ENCODE results near the gene CACNA1H.
"Not testable (repeated sequence)": the region's sequence is repeated elsewhere in the genome, so short reads cannot be mapped to it uniquely, and the experiment has no call there.

CACNA1H gene

DNA sequence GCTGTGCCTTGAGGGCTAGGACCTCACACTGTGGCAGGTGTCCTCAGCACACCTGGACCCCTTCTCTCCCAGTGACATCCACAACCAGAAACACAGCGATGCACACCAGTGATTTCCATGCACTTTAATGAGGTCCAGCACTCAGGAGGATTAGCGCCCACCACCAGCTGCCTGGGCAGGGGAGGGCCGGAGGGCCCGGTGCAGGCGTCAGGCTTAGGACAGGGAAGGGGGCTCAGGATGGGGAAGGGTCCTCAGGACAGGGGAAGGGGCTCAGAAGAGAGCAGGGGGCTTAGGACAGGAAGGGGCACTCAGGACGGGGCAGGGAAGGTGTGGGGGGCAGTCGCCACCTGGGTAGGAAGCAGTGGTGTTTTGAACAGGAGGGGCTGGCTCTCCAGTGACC lies 75.3 kb downstream of the CACNA1H start:
- not testable (repeated sequence) for DNase-seq (ENCODE audit: low spot score)

DNA sequence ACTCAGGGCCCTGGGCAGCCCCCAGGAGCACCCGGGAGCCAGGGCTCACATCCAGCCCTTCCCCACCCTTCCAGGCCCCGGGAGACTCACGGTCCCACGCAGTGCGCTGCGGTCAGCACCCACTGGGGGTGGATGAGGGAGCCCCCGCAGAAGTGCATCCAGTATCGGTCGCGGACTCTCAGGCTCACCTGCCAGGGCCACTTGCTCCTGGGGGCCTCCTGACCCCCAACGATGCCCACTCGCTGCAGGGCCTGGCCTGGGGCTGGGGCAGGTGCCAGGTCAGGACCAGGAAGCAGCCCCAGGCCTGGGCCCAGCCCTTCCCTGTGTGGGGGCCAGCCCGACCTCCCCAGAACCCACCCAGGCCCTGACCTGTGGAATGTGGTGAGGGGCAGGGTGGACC lies 76.6 kb downstream of the CACNA1H start:
- DNase-seq (ENCODE audit: low spot score) = not testable (repeated sequence)

DNA sequence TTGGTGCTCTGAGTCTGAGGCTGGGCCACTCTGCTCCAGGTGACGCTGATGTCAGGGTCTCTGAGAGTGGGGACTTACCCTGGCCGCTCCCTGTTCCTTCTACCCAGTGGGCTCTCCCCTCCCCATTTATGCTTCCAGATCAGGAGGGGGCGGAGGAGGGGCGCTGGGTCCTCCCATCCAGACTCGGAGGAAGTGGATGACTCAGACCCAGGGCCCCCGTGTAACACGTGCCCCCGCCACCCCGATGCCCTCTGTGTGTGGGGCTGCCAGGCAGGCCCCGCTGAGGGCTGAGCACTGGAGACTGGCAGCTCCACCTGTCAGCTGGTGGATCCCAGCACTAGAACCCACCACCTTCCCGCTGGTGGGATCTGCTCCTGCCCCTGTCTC lies 77.2 kb downstream of the CACNA1H start, which contains the start of gene TPSB2:
TSS of gene TPSB2 (minus strand) at position 101 of the 387 bp plus-strand sequence. CDS start 233 bp downstream, outside the sequence.
- DNase-seq (ENCODE audit: low spot score) = not testable (repeated sequence)

DNA sequence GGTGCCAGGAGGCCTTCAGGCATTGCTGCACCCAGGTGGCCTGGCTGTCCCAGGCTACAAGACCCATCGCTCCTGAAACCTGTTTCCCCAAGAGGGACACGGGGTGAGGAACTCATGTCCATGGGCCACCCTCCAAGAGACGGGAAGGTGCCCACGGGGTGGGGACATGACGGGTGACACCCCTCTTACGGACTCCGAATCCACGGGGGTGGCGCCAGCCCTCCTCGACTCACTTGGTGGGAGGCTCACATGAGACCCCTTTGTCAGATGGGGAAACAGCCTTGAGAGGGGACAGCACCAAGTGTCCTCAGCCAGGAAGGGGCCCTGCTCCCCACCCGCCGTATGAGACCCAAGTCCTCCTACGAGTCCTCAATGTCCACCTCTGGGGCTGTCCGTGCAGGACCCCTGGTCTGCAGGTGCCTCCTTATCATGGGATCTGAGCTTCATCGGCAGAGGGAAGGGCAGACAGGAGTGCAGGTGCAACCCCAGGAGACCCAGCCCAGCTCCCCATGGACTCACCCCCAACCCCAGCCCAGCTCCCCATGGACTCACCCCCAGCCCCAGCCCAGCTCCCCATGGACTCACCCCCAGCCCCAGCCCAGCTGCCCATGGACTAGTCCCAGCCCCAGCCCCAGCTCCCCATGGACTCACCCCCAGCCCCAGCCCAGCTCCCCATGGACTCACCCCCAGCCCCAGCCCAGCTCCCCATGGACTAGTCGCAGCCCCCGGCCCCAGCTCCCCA lies 77.7 kb downstream of the CACNA1H start:
- not testable (repeated sequence) for DNase-seq (ENCODE audit: low spot score)

DNA sequence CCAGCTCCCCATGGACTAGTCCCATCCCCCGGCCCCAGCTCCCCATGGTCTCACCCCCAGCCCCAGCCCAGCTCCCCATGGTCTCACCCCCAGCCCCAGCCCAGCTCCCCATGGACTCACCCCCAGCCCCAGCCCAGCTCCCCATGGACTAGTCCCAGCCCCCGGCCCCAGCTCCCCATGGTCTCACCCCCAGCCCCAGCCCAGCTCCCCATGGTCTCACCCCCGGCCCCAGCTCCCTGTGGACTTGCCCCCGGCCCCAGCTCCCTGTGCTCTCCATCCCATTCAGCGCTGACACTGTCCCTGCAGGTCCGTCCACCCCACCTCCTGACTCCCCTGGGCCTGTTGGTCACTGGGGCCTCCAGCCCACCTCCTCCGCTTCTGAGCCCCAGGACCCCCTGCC lies 78.4 kb downstream of the CACNA1H start:
- DNase-seq (ENCODE audit: low spot score) = not testable (repeated sequence)

DNA sequence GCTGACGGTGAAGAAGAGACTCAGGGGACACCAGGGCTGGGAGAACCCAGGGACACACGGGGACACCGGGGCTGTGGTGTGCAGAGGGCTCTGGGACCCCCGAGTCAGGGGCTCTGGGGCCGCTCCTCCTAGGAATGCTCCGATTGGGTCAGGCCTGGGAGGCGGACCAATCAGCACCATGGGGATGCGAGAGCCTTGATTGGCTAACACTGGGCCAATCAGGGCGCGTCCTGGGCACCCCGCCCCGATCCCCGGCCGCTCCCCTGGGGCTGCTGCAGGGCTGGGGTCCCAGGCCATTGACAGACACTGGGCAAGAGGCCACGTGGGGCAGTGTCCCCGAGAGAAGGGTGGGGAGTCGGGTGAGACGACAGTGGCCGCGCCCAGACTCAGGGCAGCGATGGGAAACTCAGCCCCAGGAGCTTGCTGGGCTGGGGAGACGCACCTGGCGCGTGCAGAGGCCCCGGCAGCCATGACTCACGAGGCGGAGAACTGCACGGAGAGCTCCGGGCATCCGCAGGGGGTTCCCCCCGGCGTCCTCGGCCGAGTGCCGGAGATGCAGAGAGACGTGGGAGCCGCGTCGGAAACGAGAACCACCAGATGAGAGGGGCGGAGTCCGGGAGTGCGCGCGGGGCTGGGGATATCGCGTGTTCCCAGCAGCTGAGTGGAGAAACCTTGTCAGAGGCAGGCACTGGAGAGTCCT lies 79.3 kb downstream of the CACNA1H start:
- DNase-seq (ENCODE audit: low spot score) = not testable (repeated sequence)

DNA sequence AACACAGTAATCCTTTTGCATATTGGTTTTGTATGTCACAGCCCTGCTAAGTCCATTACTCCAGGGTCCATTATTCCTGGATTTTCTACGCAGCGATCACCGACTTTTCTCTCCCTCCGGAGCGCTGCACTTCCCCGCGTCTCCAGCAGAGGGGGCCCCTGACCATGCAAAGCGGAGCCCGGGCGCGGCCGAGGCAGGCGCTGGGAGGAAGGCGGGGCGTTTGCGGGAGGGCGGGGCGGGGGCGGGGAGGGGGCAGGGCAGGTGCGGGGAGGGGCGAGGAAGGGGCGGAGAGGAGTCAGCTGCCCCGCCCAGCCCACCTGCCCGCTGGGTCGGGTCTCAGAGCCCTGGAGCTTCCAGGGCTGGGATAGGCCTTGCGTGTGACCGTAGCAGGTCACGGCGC lies 83.8 kb downstream of the CACNA1H start:
- DNase-seq (ENCODE audit: low spot score) = not testable (repeated sequence)

DNA sequence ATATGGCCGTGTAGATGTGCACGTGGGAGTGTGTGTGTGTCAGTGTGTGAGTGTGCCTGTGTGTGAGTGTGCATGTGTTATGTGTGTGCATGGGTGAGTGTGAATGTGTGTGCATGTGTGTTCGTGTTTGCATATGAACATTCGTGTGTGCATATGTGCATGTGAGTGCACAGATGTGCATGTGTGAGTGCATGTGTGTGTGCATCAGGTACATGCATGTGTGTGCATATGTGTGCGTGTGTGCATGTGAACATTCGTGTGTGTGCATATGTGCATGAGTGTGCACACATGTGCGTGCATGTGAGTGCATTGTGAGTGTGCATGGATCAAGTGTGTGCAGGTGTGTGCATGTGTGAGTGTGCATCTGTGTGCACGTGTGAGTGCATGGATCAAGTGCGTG lies 85.1 kb downstream of the CACNA1H start:
- DNase-seq (ENCODE audit: low spot score) = no peak

DNA sequence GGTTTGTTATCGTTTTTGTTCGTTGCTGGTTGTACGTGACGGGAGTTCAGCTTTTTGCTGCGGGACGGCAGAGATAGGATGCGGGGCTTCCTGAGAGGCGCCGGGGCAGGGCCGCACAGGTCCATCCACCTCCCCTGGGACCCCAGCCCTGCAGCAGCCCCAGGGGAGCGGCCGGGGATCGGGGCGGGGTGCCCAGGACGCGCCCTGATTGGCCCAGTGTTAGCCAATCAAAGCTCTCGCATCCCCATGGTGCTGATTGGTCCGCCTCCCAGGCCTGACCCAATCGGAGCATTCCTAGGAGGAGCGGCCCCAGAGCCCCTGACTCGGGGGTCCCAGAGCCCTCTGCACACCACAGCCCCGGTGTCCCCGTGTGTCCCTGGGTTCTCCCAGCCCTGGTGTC lies 86.0 kb downstream of the CACNA1H start:
- DNase-seq (ENCODE audit: low spot score) = not testable (repeated sequence)

DNA sequence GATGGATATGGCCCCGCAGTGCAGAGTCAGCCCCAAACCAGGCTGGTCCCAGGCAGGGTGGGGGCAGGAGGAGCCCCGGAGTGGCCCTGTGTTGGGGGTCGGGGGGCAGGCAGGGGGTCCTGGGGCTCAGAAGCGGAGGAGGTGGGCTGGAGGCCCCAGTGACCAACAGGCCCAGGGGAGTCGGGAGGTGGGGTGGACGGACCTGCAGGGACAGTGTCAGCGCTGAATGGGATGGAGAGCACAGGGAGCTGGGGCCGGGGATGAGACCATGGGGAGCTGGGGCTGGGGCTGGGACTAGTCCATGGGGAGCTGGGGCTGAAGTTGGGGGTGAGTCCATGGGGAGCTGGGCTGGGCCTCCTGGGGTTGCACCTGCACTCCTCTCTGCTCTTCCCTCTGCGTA lies 86.7 kb downstream of the CACNA1H start:
- DNase-seq (ENCODE audit: low spot score) = not testable (repeated sequence)

DNA sequence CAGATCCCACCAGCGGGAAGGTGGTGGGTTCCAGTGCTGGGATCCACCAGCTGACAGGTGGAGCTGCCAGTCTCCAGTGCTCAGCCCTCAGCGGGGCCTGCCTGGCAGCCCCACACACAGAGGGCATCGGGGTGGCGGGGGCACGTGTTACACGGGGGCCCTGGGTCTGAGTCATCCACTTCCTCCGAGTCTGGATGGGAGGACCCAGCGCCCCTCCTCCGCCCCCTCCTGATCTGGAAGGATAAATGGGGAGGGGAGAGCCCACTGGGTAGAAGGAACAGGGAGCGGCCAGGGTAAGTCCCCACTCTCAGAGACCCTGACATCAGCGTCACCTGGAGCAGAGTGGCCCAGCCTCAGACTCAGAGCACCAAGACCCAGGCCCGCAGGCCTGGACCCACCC lies 87.5 kb downstream of the CACNA1H start, which contains the start of gene TPSAB1:
TSS of gene TPSAB1 (plus strand) at position 270 of the 400 bp plus-strand sequence. CDS start 234 bp downstream, outside the sequence.
- DNase-seq (ENCODE audit: low spot score) = not testable (repeated sequence)

DNA sequence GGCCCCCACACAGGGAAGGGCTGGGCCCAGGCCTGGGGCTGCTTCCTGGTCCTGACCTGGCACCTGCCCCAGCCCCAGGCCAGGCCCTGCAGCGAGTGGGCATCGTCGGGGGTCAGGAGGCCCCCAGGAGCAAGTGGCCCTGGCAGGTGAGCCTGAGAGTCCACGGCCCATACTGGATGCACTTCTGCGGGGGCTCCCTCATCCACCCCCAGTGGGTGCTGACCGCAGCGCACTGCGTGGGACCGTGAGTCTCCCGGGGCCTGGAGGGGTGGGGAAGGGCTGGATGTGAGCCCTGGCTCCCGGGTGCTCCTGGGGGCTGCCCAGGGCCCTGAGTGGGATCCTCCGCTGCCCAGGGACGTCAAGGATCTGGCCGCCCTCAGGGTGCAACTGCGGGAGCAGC lies 88.2 kb downstream of the CACNA1H start:
- not testable (repeated sequence) for DNase-seq (ENCODE audit: low spot score)

DNA sequence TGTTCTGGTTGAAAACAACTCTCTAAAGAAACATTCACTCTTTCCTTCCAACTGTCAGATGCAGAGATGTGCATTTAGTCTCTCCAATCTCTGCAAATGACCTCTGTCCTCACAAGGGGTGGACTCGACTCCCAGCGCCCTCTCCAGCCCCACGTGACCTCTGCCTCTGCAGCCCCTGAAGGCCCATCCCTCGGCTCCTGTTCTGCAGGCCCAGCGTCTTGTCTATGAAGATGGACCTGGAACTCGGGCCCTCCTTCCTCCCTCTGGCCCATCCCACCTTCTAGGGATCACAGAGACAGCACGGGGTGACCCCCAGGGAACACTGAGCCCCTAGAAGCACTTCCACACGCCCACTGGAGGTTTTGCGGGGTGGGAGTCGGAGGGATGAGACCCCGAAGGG lies 90.5 kb downstream of the CACNA1H start:
- DNase-seq (ENCODE audit: low spot score) = not testable (repeated sequence)

DNA sequence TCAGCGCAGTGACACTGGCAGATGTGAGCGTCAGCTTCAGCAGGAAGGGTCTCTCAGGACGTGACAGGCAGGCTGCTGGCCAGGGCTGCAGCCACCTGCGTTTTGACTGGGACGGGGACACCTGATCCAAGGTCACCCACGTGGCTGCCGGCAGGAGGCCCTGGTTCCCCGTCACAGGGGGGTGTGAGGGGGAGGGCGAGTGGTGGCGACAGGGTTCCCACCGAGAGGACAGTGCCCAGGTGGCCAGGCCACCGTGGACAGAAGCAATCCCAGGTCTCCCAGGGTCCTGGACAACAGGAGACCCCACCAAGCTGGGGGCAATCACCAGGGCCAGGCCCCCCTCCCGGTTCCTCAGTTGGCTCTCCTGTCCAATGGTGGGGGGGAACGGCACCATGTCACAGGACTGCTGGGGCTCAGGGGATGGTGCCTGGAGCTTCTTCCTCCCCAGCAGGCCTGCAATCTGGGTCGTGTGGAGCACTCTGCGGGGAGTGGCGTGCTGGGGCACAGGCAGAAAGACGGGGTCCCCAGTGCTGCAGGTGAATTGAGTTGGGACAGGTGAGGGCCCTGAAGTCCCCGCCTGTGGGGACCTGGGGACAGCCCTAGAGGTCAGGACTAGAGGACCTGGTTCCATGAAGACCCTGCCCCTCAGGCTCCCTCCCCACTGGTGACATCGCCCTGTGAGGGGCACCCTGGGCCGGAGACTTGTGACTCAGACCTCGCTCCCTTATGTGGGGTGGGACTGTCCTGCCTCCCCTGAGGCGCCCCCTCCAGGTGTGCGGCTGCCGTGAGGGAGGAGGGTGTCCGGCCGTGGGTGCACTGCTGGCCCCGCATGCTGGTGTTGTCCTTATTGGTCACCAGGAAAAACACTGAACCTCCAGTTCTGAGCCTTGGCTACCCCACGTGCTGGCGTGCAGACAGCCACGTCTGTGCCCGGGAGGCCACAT lies 91.3 kb downstream of the CACNA1H start:
- DNase-seq (ENCODE audit: low spot score) = not testable (repeated sequence)

DNA sequence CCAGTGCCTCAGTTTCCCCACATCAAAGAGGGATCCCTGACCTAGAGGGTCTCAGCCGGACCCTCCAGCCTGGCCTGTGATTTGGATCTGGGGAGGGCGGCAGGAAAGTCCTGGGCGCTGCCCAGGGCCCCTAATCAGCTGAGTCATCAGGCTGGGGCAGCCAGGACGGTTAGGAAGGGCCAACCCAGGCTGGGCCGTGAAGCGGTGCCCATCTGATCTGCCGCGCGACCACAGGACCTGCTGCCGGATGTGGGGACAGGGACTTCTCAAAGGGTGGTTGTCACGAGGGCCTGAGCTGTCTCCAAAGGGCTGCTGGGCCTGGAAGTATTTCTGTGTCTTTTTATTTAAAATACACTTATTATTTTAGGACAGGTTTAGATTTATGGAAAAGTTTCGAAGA lies 92.0 kb downstream of the CACNA1H start:
- no peak for DNase-seq (ENCODE audit: low spot score)

DNA sequence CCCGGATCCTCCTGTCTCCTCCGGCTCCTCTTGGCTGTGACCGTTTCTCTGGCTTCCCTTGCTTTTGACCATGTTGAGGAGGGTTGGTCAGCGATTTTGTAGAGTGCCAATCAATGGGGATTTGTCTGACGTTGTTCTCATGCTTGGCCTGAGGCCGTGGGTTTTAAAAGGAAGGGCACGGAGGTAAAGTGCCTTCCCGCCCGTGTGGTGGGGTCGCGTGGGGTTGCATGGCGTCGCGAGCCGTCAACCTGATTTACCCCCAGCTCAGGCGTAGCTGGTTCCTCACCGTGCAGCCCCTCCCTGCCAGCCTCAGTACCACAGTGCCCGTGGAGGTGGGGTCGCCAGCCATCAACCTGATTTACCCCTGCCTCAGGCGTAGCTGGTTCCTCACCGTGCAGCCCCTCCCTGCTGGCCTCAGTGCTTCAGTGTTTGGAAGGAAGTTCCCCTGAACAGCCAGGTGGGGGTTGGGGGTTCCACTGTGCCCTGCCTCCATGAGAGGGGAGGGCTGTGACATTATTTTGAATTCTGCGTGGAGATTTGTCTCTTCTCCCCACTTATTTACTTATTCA lies 92.6 kb downstream of the CACNA1H start:
- DNase-seq (ENCODE audit: low spot score) = no peak

DNA sequence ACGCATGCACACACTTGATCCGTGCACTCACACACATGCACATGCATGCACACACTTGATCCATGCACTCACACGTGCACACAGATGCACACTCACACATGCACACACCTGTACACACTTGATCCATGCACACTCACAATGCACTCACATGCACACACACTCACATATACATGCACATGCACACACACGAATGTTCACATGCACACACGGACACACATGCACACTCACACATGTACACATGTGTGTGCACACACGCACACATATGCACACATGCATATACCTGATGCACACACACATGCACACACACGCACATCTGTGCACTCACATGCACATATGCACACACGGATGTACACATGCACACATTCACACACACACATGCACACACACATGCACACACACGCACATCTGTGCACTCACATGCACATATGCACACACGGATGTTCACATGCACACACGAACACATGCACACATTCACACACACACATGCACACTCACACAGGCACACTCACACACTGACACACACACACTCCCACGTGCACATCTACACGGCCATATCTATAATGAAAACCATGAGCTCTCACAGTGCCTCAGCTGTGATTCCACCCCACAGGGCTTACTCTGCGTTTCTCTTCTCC lies 95.1 kb downstream of the CACNA1H start:
- not testable (repeated sequence) for DNase-seq (ENCODE audit: low spot score)

DNA sequence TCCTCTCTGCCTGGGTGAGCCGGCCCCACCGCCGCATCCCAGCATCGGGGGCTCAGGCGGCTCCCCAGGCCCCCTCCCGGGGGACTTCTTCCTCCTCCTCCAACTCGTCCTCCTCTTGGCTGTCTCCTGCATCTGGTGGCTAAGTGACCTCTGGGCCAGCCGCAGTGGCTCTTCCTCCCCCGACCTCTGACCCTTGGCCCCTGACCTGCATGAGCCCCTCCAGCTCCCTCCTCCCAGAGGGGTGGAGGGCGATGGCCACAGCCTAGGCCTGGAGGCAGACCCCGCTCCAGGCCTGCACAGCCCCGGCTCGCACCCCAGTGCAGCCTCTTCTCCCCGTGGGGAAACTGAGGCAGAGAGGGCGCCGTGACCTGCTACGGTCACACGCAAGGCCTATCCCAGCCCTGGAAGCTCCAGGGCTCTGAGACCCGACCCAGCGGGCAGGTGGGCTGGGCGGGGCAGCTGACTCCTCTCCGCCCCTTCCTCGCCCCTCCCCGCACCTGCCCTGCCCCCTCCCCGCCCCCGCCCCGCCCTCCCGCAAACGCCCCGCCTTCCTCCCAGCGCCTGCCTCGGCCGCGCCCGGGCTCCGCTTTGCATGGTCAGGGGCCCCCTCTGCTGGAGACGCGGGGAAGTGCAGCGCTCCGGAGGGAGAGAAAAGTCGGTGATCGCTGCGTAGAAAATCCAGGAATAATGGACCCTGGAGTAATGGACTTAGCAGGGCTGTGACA lies 96.3 kb downstream of the CACNA1H start:
- DNase-seq (ENCODE audit: low spot score) = not testable (repeated sequence)

DNA sequence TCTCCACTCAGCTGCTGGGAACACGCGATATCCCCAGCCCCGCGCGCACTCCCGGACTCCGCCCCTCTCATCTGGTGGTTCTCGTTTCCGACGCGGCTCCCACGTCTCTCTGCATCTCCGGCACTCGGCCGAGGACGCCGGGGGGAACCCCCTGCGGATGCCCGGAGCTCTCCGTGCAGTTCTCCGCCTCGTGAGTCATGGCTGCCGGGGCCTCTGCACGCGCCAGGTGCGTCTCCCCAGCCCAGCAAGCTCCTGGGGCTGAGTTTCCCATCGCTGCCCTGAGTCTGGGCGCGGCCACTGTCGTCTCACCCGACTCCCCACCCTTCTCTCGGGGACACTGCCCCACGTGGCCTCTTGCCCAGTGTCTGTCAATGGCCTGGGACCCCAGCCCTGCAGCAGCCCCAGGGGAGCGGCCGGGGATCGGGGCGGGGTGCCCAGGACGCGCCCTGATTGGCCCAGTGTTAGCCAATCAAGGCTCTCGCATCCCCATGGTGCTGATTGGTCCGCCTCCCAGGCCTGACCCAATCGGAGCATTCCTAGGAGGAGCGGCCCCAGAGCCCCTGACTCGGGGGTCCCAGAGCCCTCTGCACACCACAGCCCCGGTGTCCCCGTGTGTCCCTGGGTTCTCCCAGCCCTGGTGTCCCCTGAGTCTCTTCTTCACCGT lies 100.9 kb downstream of the CACNA1H start:
- not testable (repeated sequence) for DNase-seq (ENCODE audit: low spot score)

DNA sequence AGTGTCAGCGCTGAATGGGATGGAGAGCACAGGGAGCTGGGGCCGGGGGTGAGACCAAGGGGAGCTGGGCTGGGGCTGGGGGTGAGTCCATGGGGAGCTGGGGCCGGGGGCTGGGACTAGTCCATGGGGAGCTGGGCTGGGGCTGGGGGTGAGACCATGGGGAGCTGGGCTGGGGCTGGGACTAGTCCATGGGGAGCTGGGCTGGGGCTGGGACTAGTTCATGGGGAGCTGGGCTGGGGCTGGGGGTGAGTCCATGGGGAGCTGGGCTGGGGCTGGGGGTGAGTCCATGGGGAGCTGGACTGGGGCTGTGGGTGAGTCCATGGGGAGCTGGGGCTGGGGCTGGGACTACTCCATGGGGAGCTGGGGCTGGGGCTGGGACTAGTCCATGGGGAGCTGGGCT lies 101.9 kb downstream of the CACNA1H start:
- not testable (repeated sequence) for DNase-seq (ENCODE audit: low spot score)

Measured in GM03348 (cell line).